HCT116 (cell line): ENCODE results near the gene PHC1. TPM values are rescaled to one million over a fixed set of nuclear protein-coding genes. Genes with fewer than 3 reads are reported as not detected.

Experiments used
- ATAC-seq: fragments of 200-7000 bp; cut with Tn5 transposase; 2 replicates; pipeline ENCODE4 v1.9.1; 2020; ENCODE audit warnings: mild to moderate bottlenecking, moderate library complexity
- BruUV-seq: library from RNA; stranded (reverse); fragments of 400-500 nt; replicated peaks from 2 replicates; lab custom pipeline; 2021; lab: Mats Ljungman, UMichigan
- CTCF ChIA-PET: fragments of 300-600 bp; sonication (Branson Sonifier 250); formaldehyde crosslinking; loops from one replicate; lab custom pipeline; 2021; ENCODE audit warnings: antibody characterized with exemption; lab: Charles Lee
- POLR2A ChIA-PET: fragments of 300-600, 350-600 bp; sonication (Branson Sonifier 250); formaldehyde crosslinking; loops from one replicate; lab custom pipeline; 2021; ENCODE audit warnings: antibody characterized with exemption; lab: Charles Lee
- RAD21 ChIA-PET, 2 experiments: fragments of 300-600 bp; sonication (Branson Sonifier 250); formaldehyde crosslinking; loops; one replicate each; lab custom pipeline; 2023; ENCODE audit warnings: low total read pairs in 2 of 2; ENCODE audit not compliant: uncharacterized antibody in 2 of 2, unreplicated experiment in 2 of 2, low non-redundant PET in 1 of 2; lab: Charles Lee
- DNase-seq: peaks from one replicate; pipeline ENCODE4 v3.0.0-alpha.2; 2010; ENCODE audit warnings: low read depth, low spot score
- H2AFZ ChIP-seq: fragments of 200-600 bp; shearing (Covaris generic), sonication (generic); 2 replicates; pipeline ENCODE4 v1.6.1; 2017; ENCODE audit warnings: low read depth, mixed run types, mixed read lengths, antibody characterized with exemption, low read length; ENCODE audit not compliant: poor library complexity, severe bottlenecking
- H3K27ac ChIP-seq: 2 replicates; pipeline ENCODE4 v1.5.1; 2012; ENCODE audit warnings: low read depth, low read length
- H3K27me3 ChIP-seq: fragments of 200-600 bp; sonication (generic); 2 replicates; pipeline ENCODE4 v1.6.1; 2016; ENCODE audit warnings: mixed run types, low read length, mixed read lengths; ENCODE audit not compliant: insufficient read depth
- H3K36me3 ChIP-seq, 2 experiments: fragments of 200-500 bp in 1 of 2; fragments of 200-600 bp in 1 of 2; sonication (Bioruptor generic) in 1 of 2; sonication (generic) in 1 of 2; 2 replicates each; pipeline versions ENCODE4 v1.5.1 to v1.6.1; 2014 to 2016; ENCODE audit warnings: low read length in 2 of 2, inconsistent platforms in 1 of 2, mixed read lengths in 1 of 2, mixed run types in 1 of 2; ENCODE audit not compliant: insufficient read depth in 2 of 2, control insufficient read depth in 1 of 2
- H3K4me1 ChIP-seq, 2 experiments: fragments of 200-600 bp in 1 of 2; sonication (generic) in 1 of 2; 2 replicates each; pipeline versions ENCODE4 v1.5.1 to v1.6.1; 2012 to 2017; ENCODE audit warnings: low read length in 2 of 2, inconsistent platforms in 1 of 2, mild to moderate bottlenecking in 1 of 2, mixed read lengths in 1 of 2, mixed run types in 1 of 2, moderate library complexity in 1 of 2; ENCODE audit not compliant: insufficient read depth in 2 of 2, control insufficient read depth in 1 of 2
- H3K4me2 ChIP-seq: fragments of 200-600 bp; sonication (generic); 2 replicates; pipeline ENCODE4 v1.6.1; 2017; ENCODE audit warnings: mixed run types, low read length, mixed read lengths
- H3K4me3 ChIP-seq, 2 experiments: fragments of 200-600 bp in 1 of 2; sonication (generic) in 1 of 2; replicated peaks in 1 of 2; 2 replicates each; pipeline ENCODE4 v1.5.1; 2011 to 2016; ENCODE audit warnings: low read length in 2 of 2, control low read depth in 1 of 2, low read depth in 1 of 2, mild to moderate bottlenecking in 1 of 2, mixed read lengths in 1 of 2, mixed run types in 1 of 2
- H3K79me2 ChIP-seq: fragments of 200-600 bp; sonication (generic); 2 replicates; pipeline ENCODE4 v1.6.1; 2017; ENCODE audit warnings: mild to moderate bottlenecking, mixed run types, low read length, moderate library complexity, mixed read lengths; ENCODE audit not compliant: insufficient read depth
- H3K9ac ChIP-seq: fragments of 200-600 bp; sonication (generic); 2 replicates; pipeline ENCODE4 v1.6.1; 2016; ENCODE audit warnings: low read length, mixed read lengths
- H3K9me2 ChIP-seq: fragments of 200-600 bp; sonication (generic), shearing (Covaris generic); 2 replicates; pipeline ENCODE4 v1.6.1; 2017; ENCODE audit warnings: mixed run types, mild to moderate bottlenecking, moderate library complexity; ENCODE audit not compliant: insufficient read depth
- H3K9me3 ChIP-seq, 2 experiments: fragments of 200-500 bp in 1 of 2; fragments of 200-600 bp in 1 of 2; sonication (Bioruptor generic) in 1 of 2; sonication (generic) in 1 of 2; 2 replicates each; pipeline ENCODE4 v1.6.1; 2014 to 2017; ENCODE audit warnings: low read length in 2 of 2, mixed read lengths in 2 of 2, inconsistent platforms in 1 of 2, low read depth in 1 of 2, mild to moderate bottlenecking in 1 of 2, mixed run types in 1 of 2, moderate library complexity in 1 of 2; ENCODE audit not compliant: control insufficient read depth in 1 of 2, insufficient read depth in 1 of 2
- H4K20me1 ChIP-seq: fragments of 200-600 bp; sonication (generic), shearing (Covaris generic); 2 replicates; pipeline ENCODE4 v1.6.1; 2017; ENCODE audit warnings: mixed run types, mild to moderate bottlenecking, moderate library complexity; ENCODE audit not compliant: insufficient read depth
- ATF3 ChIP-seq: IDR thresholded peaks from 2 replicates; pipeline ENCODE4 v1.6.1; 2012
- CBX3 ChIP-seq: IDR thresholded peaks from 2 replicates; pipeline ENCODE4 v1.6.1; 2012; ENCODE audit warnings: low read depth
- ELF1 ChIP-seq: IDR thresholded peaks from 2 replicates; pipeline ENCODE4 v1.6.1; 2012; ENCODE audit warnings: low read depth, borderline replicate concordance
- JUND ChIP-seq: IDR thresholded peaks from 2 replicates; pipeline ENCODE4 v1.6.1; 2012
- RAD21 ChIP-seq: IDR thresholded peaks from 2 replicates; pipeline ENCODE4 v1.6.1; 2012; ENCODE audit warnings: low read depth, mild to moderate bottlenecking
- REST ChIP-seq: IDR thresholded peaks from 2 replicates; pipeline ENCODE4 v1.6.1; 2012; ENCODE audit warnings: low read depth
- ZBTB33 ChIP-seq: IDR thresholded peaks from 2 replicates; pipeline ENCODE4 v1.6.1; 2011; ENCODE audit warnings: mild to moderate bottlenecking, low read length, moderate library complexity; ENCODE audit not compliant: insufficient replicate concordance; ENCODE audit errors: extremely low read depth
- ZFX ChIP-seq: fragments of 450-650 bp; IDR thresholded peaks from 2 replicates; pipeline ENCODE4 v1.6.1; 2017
- intact Hi-C: fragments of 100-400 bp; cut with micrococcal nuclease; formaldehyde crosslinking; loops from 2 replicates; pipeline ENCODE4 v1.10.0; 2022
- total RNA-seq: library from RNA; stranded (reverse); gene quantifications from one replicate; pipeline ENCODE4 v1.2.1, GENCODE V29; 2021; ENCODE audit not compliant: unreplicated experiment

The PHC1 gene
- total RNA-seq, 1 experiment from 2014 or later: 22.8 TPM

- no TSS peak for BruUV-seq
- no peaks in the 10 kb centered on the region for H3K79me2 ChIP-seq
- H2AFZ ChIP-seq: no peak overlapping the region
- H3K27ac ChIP-seq: no peak overlapping the region
- ChIA-PET CTCF (no interaction called here), RAD21 (no interaction called here), POLR2A (no interaction called here)
- no peak for TF ChIP-seq ZBTB33
- TF ChIP-seq ZFX: no peak
- TF ChIP-seq JUND: no peak
- TF ChIP-seq ELF1: no peak
- TF ChIP-seq ATF3: no peak
- no peak for TF ChIP-seq CBX3
- TF ChIP-seq RAD21: no peak
- no peak for TF ChIP-seq REST
- H3K36me3 ChIP-seq: no peaks in the 10 kb centered on the region
- intact Hi-C loops: no loop called here
- ATAC-seq (no peak), DNase-seq (no peak)
- no peak overlapping the region for H3K9ac ChIP-seq
- no peak overlapping the region for H3K4me3 ChIP-seq
- H4K20me1 ChIP-seq: no peaks in the 10 kb centered on the region
- no peaks in the 10 kb centered on the region for H3K9me2 ChIP-seq
- no peak overlapping the region for H3K4me2 ChIP-seq
- no peaks in the 10 kb centered on the region for H3K4me1 ChIP-seq
- H3K27me3 ChIP-seq: no peaks in the 10 kb centered on the region
- no peaks in the 10 kb centered on the region for H3K9me3 ChIP-seq
Observed at GRCh38 chr12:8987685-8988084, 73.4 kb downstream of the PHC1 start.
